HepG2 (cell line): ENCODE measurements around the gene MEGF11.

Experiments used
- CEBPB ChIP-seq: IDR thresholded peaks from 2 replicates; pipeline ENCODE4 v1.6.1; 2011; ENCODE audit warnings: low read depth, low read length, improper control_type of control experiment, borderline replicate concordance
- TF ChIP-seq, protein P1 (sequence below): sonication (generic); formaldehyde crosslinking; conservative IDR thresholded peaks from 2 replicates; pipeline ENCODE4 v1.4.0; 2020; ENCODE audit warnings: mild to moderate bottlenecking, missing genetic modification reagents, moderate library complexity

DNA sequence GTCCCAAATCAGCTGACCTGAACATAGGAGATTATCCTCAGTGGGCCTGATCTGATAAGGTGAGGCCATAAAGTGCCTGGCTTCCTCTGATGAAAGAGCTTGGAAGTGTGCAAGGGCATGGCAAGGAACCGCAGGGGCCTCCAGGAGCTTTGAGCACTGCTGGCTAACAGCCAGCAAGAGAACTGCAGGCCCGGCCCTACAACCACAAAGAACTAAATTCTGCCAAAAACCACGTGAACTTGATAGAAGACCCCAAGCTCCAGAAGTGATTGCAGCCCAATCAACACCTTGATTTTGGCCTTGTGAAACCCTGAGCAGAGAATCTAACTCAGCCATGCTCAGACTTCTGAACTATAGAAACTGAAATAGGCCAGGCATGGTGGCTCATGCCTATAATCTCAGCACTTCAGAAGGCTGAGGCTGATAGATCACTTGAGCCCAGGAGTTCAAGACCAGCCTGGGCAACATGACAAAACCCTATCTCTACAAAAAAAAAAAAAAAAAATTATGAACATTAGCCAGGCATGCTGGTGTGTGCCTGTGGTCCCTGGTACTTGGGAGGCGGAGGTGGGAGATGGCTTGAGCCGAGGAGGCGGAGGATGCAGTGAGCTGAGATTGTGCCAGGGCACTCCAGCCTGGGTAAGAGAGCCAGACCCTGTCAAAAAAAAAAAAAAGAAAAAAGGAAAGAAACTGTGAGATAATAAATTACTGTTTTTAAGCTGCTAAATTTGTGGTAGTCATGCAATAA is 32.2 kb upstream of the MEGF11 start:
- TF ChIP-seq, protein P1, sequence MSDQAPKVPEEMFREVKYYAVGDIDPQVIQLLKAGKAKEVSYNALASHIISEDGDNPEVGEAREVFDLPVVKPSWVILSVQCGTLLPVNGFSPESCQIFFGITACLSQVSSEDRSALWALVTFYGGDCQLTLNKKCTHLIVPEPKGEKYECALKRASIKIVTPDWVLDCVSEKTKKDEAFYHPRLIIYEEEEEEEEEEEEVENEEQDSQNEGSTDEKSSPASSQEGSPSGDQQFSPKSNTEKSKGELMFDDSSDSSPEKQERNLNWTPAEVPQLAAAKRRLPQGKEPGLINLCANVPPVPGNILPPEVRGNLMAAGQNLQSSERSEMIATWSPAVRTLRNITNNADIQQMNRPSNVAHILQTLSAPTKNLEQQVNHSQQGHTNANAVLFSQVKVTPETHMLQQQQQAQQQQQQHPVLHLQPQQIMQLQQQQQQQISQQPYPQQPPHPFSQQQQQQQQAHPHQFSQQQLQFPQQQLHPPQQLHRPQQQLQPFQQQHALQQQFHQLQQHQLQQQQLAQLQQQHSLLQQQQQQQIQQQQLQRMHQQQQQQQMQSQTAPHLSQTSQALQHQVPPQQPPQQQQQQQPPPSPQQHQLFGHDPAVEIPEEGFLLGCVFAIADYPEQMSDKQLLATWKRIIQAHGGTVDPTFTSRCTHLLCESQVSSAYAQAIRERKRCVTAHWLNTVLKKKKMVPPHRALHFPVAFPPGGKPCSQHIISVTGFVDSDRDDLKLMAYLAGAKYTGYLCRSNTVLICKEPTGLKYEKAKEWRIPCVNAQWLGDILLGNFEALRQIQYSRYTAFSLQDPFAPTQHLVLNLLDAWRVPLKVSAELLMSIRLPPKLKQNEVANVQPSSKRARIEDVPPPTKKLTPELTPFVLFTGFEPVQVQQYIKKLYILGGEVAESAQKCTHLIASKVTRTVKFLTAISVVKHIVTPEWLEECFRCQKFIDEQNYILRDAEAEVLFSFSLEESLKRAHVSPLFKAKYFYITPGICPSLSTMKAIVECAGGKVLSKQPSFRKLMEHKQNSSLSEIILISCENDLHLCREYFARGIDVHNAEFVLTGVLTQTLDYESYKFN, result no peak
- TF ChIP-seq CEBPB, result no peak
